Ishikawa (cell line): ENCODE data around the gene ZRANB3.

Source experiments
- CEBPB ChIP-seq: IDR thresholded peaks from 2 replicates; pipeline ENCODE4 v1.6.1; 2012
- CREB1 ChIP-seq: IDR thresholded peaks from 2 replicates; pipeline ENCODE4 v1.6.1; 2012; ENCODE audit warnings: low read depth
- EGR1 ChIP-seq: IDR thresholded peaks from 2 replicates; pipeline ENCODE4 v1.6.1; 2012
- EP300 ChIP-seq: IDR thresholded peaks from 2 replicates; pipeline ENCODE4 v1.6.1; 2012; ENCODE audit warnings: borderline replicate concordance
- FOXM1 ChIP-seq: IDR thresholded peaks from 2 replicates; pipeline ENCODE4 v1.6.1; 2012; ENCODE audit warnings: low read depth, borderline replicate concordance
- MAX ChIP-seq: IDR thresholded peaks from 2 replicates; pipeline ENCODE4 v1.6.1; 2012
- NFIC ChIP-seq: IDR thresholded peaks from 2 replicates; pipeline ENCODE4 v1.6.1; 2012
- RAD21 ChIP-seq: IDR thresholded peaks from 2 replicates; pipeline ENCODE4 v1.6.1; 2012; ENCODE audit warnings: low read depth
- REST ChIP-seq: IDR thresholded peaks from 2 replicates; pipeline ENCODE4 v1.6.1; 2012; ENCODE audit warnings: low read depth, mild to moderate bottlenecking
- TAF1 ChIP-seq: IDR thresholded peaks from 2 replicates; pipeline ENCODE4 v1.6.1; 2012; ENCODE audit warnings: low read depth, mild to moderate bottlenecking
- TCF12 ChIP-seq: IDR thresholded peaks from 2 replicates; pipeline ENCODE4 v1.6.1; 2012; ENCODE audit warnings: low read depth
- TEAD4 ChIP-seq: IDR thresholded peaks from 2 replicates; pipeline ENCODE4 v1.6.1; 2012
- USF1 ChIP-seq: IDR thresholded peaks from 2 replicates; pipeline ENCODE4 v1.6.1; 2012
- YY1 ChIP-seq: IDR thresholded peaks from 2 replicates; pipeline ENCODE4 v1.6.1; 2012; ENCODE audit warnings: low read depth
- ZBTB7A ChIP-seq: IDR thresholded peaks from 2 replicates; pipeline ENCODE4 v1.6.1; 2012; ENCODE audit warnings: low read depth

Gene ZRANB3

GRCh38 chr2:135179689-135180088 is 351.3 kb downstream of the ZRANB3 start:
- no peak for TF ChIP-seq EP300
- no peak for TF ChIP-seq CEBPB

GRCh38 chr2:135175177-135175576 is 355.8 kb downstream of the ZRANB3 start:
- TF ChIP-seq TCF12 (0 out of 2 replicates have a peak, but pooled peaks have one; percentile 24), MAX (no peak), NFIC (peak; percentile 34; the same call in 1 of the 2 replicates)

GRCh38 chr2:135174810-135175093 is 356.3 kb downstream of the ZRANB3 start:
- TF ChIP-seq TEAD4 (no peak), ZBTB7A (no peak), CREB1 (no peak), TCF12 (no peak), USF1 (no peak), CEBPB (no peak), FOXM1 (no peak), REST (no peak), RAD21 (no peak), MAX (no peak), TAF1 (no peak), YY1 (no peak), EGR1 (no peak), EP300 (no peak)

- TF ChIP-seq TEAD4 (no peak), CEBPB (no peak), USF1 (no peak), TCF12 (no peak), TAF1 (no peak), REST (no peak), NFIC (no peak)
These were observed 356.8 kb downstream of the ZRANB3 start for GRCh38 chr2:135174049-135174809.

- TF ChIP-seq TEAD4 (no peak), CEBPB (no peak), CREB1 (no peak), ZBTB7A (no peak), FOXM1 (no peak), YY1 (no peak), RAD21 (no peak), NFIC (no peak), REST (no peak), MAX (no peak), TCF12 (no peak), EGR1 (no peak), TAF1 (no peak)
These were observed 360.9 kb downstream of the ZRANB3 start for GRCh38 chr2:135169900-135170753.
